NCI-H82 treated with DMSO at 0.1 percent for 48 hours (cell line): Measurements from ENCODE around the gene PITRM1.
A peak's percentile ranks its signal among the peaks of the same experiment; 100 is the strongest.

Experiments
- DNase-seq: peaks from one replicate; lab custom pipeline; 2025; ENCODE audit not compliant: unreplicated experiment; lab: John Stamatoyannopoulos, UW

PITRM1 gene

GRCh38 chr10:3140280-3140679 is 32.3 kb downstream of the PITRM1 start:
- no peak for DNase-seq

GRCh38 chr10:3139216-3139910 is 33.2 kb downstream of the PITRM1 start:
- no peak for DNase-seq

GRCh38 chr10:3137958-3138726 is 34.4 kb downstream of the PITRM1 start:
- DNase-seq: no peak

- DNase-seq: no peak
Measured at GRCh38 chr10:3136763-3137611, 35.6 kb downstream of the PITRM1 start.

- no peak for DNase-seq
Measured at GRCh38 chr10:3136336-3136735, 36.2 kb downstream of the PITRM1 start.

GRCh38 chr10:3135006-3135405 is 37.6 kb downstream of the PITRM1 start:
- DNase-seq: no peak

- peak; percentile 8 for DNase-seq
Measured at GRCh38 chr10:3133948-3134347, 38.6 kb downstream of the PITRM1 start.

GRCh38 chr10:3132036-3133025 is 40.3 kb downstream of the PITRM1 start:
- DNase-seq: no peak

- no peak for DNase-seq
Measured at GRCh38 chr10:3131098-3131497, 41.5 kb downstream of the PITRM1 start.

- no peak for DNase-seq
Measured at GRCh38 chr10:3129581-3130340, 42.8 kb downstream of the PITRM1 start.

- DNase-seq: no peak
Measured at GRCh38 chr10:3128379-3129130, 44.0 kb downstream of the PITRM1 start.

- no peak for DNase-seq
Measured at GRCh38 chr10:3127921-3128320, 44.7 kb downstream of the PITRM1 start.

GRCh38 chr10:3126741-3127346 is 45.7 kb downstream of the PITRM1 start:
- peak; percentile 87 for DNase-seq

GRCh38 chr10:3126249-3126648 is 46.3 kb downstream of the PITRM1 start:
- no peak for DNase-seq

GRCh38 chr10:3125527-3126170 is 46.9 kb downstream of the PITRM1 start:
- DNase-seq: no peak

- DNase-seq: no peak
Measured at GRCh38 chr10:3124412-3125175, 48.0 kb downstream of the PITRM1 start.
